H1 (cell line): ENCODE data around the gene AKR1C2.
"Not testable (repeated sequence)": the region's sequence is repeated elsewhere in the genome, so short reads cannot be mapped to it uniquely, and the experiment has no call there.

Experiments
- ASH2L ChIP-seq: fragments of 200-600, 300-600 bp; sonication (generic); IDR thresholded peaks from one replicate; pipeline ENCODE4 v1.7.1; 2017; ENCODE audit warnings: low read length
- CEBPB ChIP-seq: IDR thresholded peaks from 2 replicates; pipeline ENCODE4 v1.6.1; 2012; ENCODE audit warnings: low read depth, low read length
- CTCF ChIP-seq, 3 experiments: IDR thresholded peaks; 1 replicate in 2 of 3; 2 replicates in 1 of 3; pipeline versions ENCODE4 v1.5.1 to v1.6.1; 2011; ENCODE audit warnings: low read length in 3 of 3, mild to moderate bottlenecking in 3 of 3, inconsistent platforms in 2 of 3, low read depth in 1 of 3, moderate library complexity in 1 of 3; ENCODE audit not compliant: insufficient read depth in 1 of 3; ENCODE audit errors: control extremely low read depth in 1 of 3
- EGR1 ChIP-seq: IDR thresholded peaks from 2 replicates; pipeline ENCODE4 v1.6.1; 2011; ENCODE audit warnings: low read depth, low read length, borderline replicate concordance
- KDM1A ChIP-seq: fragments of 200-600, 300-600 bp; sonication (generic); IDR thresholded peaks from 2 replicates; pipeline ENCODE4 v1.7.1; 2016; ENCODE audit warnings: mild to moderate bottlenecking, low read length, borderline replicate concordance
- NANOG ChIP-seq: IDR thresholded peaks from 2 replicates; pipeline ENCODE4 v1.6.1; 2011; ENCODE audit warnings: low read length, low read depth, mild to moderate bottlenecking, inconsistent platforms; ENCODE audit not compliant: insufficient read depth, poor library complexity, severe bottlenecking
- SRF ChIP-seq: IDR thresholded peaks from 2 replicates; pipeline ENCODE4 v1.6.1; 2011; ENCODE audit warnings: mild to moderate bottlenecking, low read depth, low read length, moderate library complexity

- TF ChIP-seq KDM1A; ASH2L; CTCF (IDR thresholded peaks at IDR 0.05; ENCODE audit: control extremely low read depth in 1 of 3, insufficient read depth in 1 of 3, low read depth in 1 of 3, low read length in 3 of 3); EGR1; NANOG; SRF; CEBPB: not testable (repeated sequence)
Measured at GRCh38 chr10:4970362-4970761, 33.3 kb downstream of the AKR1C2 start.
